Activated B cell treated with CpG ODN at 0.5 μM for 24 hours (primary cell): Measurements from ENCODE around the gene DNAJB4. TPM values are rescaled to one million over a fixed set of nuclear protein-coding genes. Genes with fewer than 3 reads are reported as not detected.
"Not testable (repeated sequence)": the region's sequence is repeated elsewhere in the genome, so short reads cannot be mapped to it uniquely, and the experiment has no call there.

Experiments used
- ATAC-seq: fragments of 200-7000 bp; cut with Tn5 transposase; one replicate; pipeline ENCODE4 v1.10.0; 2021; ENCODE audit warnings: low read depth, mild to moderate bottlenecking, moderate library complexity
- CTCF ChIA-PET: fragments of 350-600 bp; sonication (Branson Sonifier 250); formaldehyde crosslinking; loops from one replicate; lab custom pipeline; 2021; ENCODE audit warnings: antibody characterized with exemption; lab: Charles Lee
- POLR2A ChIA-PET: fragments of 350-600 bp; sonication (Branson Sonifier 250); formaldehyde crosslinking; loops from one replicate; lab custom pipeline; 2021; ENCODE audit warnings: antibody characterized with exemption; lab: Charles Lee
- DNase-seq: peaks from one replicate; pipeline ENCODE4 v3.0.0; 2022
- H3K27ac Mint-ChIP-seq: one replicate; pipeline ENCODE4 v1.8.0; 2020; ENCODE audit warnings: mixed read lengths
- H3K27me3 Mint-ChIP-seq: one replicate; pipeline ENCODE4 v1.8.0; 2021; ENCODE audit warnings: mixed read lengths
- H3K36me3 Mint-ChIP-seq: one replicate; pipeline ENCODE4 v1.8.0; 2021; ENCODE audit warnings: low read depth, mixed read lengths
- H3K4me1 Mint-ChIP-seq: one replicate; pipeline ENCODE4 v1.8.0; 2021; ENCODE audit warnings: mixed read lengths
- H3K4me3 Mint-ChIP-seq: one replicate; pipeline ENCODE4 v1.8.0; 2020; ENCODE audit warnings: mild to moderate bottlenecking, mixed read lengths
- H3K9me3 Mint-ChIP-seq: one replicate; pipeline ENCODE4 v1.8.0; 2020; ENCODE audit warnings: mixed read lengths
- CTCF ChIP-seq: fragments of 200-600 bp; IDR thresholded peaks from one replicate; pipeline ENCODE4 v1.8.0; 2022; ENCODE audit warnings: antibody characterized with exemption, mild to moderate bottlenecking
- intact Hi-C: fragments of 100-400 bp; cut with micrococcal nuclease; formaldehyde crosslinking; loops from one replicate; pipeline ENCODE4 v1.15.1; 2024
- total RNA-seq: library from RNA; stranded (reverse); gene quantifications from 2 replicates; pipeline ENCODE4 v1.2.3, GENCODE V29; 2022

DNAJB4 gene
- total RNA-seq, 1 donor from 2014 or later = 11.9 TPM

DNA sequence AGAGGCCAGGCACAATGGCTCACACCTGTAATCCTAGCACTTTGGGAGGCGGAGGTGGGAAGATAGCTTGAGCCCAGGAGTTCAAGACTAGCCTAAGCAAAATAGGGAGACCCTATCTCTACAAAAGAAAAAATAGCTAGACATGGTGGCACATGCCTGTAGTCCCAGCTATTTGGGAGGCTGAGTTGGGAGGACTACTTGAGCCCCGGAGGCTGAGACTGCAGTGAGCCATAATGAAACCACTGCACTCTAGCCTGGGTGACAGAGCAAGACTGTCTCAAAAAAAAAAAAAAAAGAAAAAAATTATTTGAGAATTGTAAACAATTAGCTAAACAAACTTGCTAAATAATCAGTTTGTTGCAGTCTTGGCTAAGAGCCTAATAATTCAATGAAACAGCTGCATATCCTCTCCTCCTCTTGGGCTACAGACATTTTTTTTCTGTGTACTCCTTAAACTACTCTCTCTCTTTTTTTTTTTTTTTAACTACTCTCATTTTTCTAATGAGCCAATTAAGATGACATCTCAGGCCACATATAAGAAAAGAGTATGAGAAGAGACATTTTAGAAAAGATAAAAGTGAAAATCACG, 10.5 kb upstream of the DNAJB4 start:
- ChIA-PET CTCF (no interaction called here), POLR2A (interaction anchor here (1.4 to 1.6 kb wide), 2 partner anchors 10 to 16 kb away, joined by 7 to 11 read pairs; partner anchors contain the start of genes DNAJB4 and FUBP1)
- intact Hi-C loops = no loop called here
- DNase-seq (no peak), ATAC-seq (no peak)
- no peaks in the 10 kb centered on the region for H3K9me3 Mint-ChIP-seq
- no peak overlapping the region for H3K4me3 Mint-ChIP-seq
- H3K4me1 Mint-ChIP-seq = peaks cover 2% of the 10 kb centered on the region
- no peak for TF ChIP-seq CTCF
- peaks cover 15% of the 10 kb centered on the region for H3K36me3 Mint-ChIP-seq
- no peak overlapping the region for H3K27ac Mint-ChIP-seq
- no peaks in the 10 kb centered on the region for H3K27me3 Mint-ChIP-seq

- Mint-ChIP-seq H3K4me3 (no peak overlapping the region), H3K36me3 (peaks cover 11% of the 10 kb centered on the region), H3K27ac (no peak overlapping the region), H3K27me3 (no peaks in the 10 kb centered on the region), H3K9me3 (no peaks in the 10 kb centered on the region), H3K4me1 (peaks cover 6% of the 10 kb centered on the region)
- DNase-seq (no peak), ATAC-seq (no peak)
- ChIA-PET POLR2A (interaction anchor here (1.2 kb wide), 1 partner anchor 8 kb away, joined by 3 read pairs; the partner anchor contains the start of gene DNAJB4), CTCF (no interaction called here)
- no peak for TF ChIP-seq CTCF
- intact Hi-C loops = no loop called here
These were observed 8.0 kb upstream of the DNAJB4 start for GRCh38 chr1:77996734-77997133.

DNA sequence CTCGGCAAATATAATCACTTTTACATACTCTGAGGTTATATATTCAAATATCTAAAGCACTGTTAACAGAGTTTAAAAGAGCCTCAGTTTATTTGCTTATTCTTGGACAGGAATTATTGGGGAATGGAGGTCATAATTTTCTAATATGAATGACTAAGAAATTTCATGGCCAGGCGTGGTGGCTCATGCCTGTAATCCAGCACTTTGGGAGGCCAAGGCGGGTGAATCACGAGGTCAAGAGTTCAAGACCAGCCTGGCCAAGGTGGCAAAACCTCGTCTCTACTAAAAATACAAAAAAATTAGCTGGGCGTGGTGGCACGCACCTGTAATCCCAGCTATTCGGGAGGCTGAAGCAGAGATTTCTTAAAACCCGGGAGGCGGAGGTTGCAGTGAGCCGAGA, 4.2 kb upstream of the DNAJB4 start:
- CTCF ChIA-PET, H3K4me3 Mint-ChIP-seq, ATAC-seq, DNase-seq, H3K27me3 Mint-ChIP-seq, H3K9me3 Mint-ChIP-seq, H3K27ac Mint-ChIP-seq: not testable (repeated sequence)
- Mint-ChIP-seq H3K4me1 (peaks cover 30% of the 10 kb centered on the region), H3K36me3 (peaks cover 13% of the 10 kb centered on the region)
- intact Hi-C loops = loop anchor here (10.0 kb wide), 2 partner anchors 786 to 1926 kb away; partner anchors contain the start of genes PIGK and ST6GALNAC3
- POLR2A ChIA-PET = interaction anchor here (2.3 to 7.2 kb wide), 2 partner anchors 22 to 318 kb away, joined by 7 to 355 read pairs; partner anchors contain the start of genes FUBP1 and ZZZ3

- no peak for TF ChIP-seq CTCF
- H3K9me3 Mint-ChIP-seq = no peaks in the 10 kb centered on the region
- peaks cover 47% of the 10 kb centered on the region for H3K4me1 Mint-ChIP-seq
- CTCF ChIA-PET = interaction anchor here (1.1 kb wide), 1 partner anchor 111 kb away, joined by 3 read pairs; no protein-coding TSS in a partner anchor
- peaks cover 7% of the 10 kb centered on the region for H3K36me3 Mint-ChIP-seq
- intact Hi-C loops = loop anchor here (10.0 kb wide), 2 partner anchors 788 to 1928 kb away; partner anchors contain the start of genes PIGK and ST6GALNAC3
- H3K27me3 Mint-ChIP-seq = peaks cover 2% of the 10 kb centered on the region
- no peak for ATAC-seq
- H3K4me3 Mint-ChIP-seq = peak overlapping the region; percentile 35
- POLR2A ChIA-PET = interaction anchor here (1.4 to 7.2 kb wide), 8 partner anchors 8 to 321 kb away, joined by 4 to 355 read pairs (median 8); partner anchors contain the start of genes FUBP1, GIPC2 and ZZZ3
- peak overlapping the region; percentile 42 for H3K27ac Mint-ChIP-seq
- no peak for DNase-seq
These were observed 1.5 kb upstream of the DNAJB4 start for GRCh38 chr1:78003070-78003746.

DNA sequence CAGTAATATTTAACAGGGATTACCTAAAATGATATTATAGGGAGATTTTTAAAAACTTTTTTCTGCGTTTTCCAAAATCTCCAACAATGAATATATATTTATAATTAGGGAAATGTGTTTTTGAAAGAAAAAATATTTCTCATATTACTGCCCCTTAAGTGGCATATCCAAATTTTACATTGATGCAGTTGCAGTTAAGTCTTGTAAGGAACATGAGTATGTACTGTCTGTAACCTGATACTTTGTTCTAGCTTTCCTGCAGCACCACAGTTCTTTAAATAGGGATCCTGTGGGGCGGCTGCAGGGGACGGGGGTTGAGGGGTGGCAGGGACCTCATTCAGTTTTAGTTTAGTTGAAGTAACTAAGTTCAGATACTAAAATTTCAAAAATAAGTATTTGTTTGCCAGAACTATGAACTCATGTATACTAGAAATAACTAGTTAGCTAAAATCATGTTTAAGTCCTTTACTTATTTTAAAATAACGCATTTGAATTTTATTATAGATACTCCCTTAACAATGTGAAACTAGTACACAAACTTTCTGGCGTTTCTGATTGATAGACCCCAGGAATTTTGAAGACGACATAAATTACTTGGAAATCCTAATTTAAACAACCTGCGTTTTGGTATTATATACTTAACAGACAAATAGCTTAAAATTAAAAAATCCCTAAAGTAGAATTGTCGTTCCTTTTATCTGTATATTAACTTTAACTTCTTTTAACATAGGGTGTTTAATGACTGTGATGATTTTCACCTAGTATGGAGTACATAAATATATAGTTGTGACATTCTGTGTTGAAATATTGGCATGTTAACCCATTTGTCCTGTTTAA, 639 bp upstream of the DNAJB4 start:
- TF ChIP-seq CTCF = no peak
- ChIA-PET CTCF (interaction anchor here (0.6 to 2.4 kb wide), 3 partner anchors 26 to 126 kb away, joined by 4 to 11 read pairs (median 5); partner anchors contain the start of gene FUBP1), POLR2A (interaction anchor here (0.6 to 7.2 kb wide), 23 partner anchors 7 to 1929 kb away, joined by 3 to 355 read pairs (median 4); partner anchors contain the start of genes FUBP1, GIPC2, MIGA1 and PIGK)
- Mint-ChIP-seq H3K4me3 (peak overlapping the region; percentile 92), H3K36me3 (peaks cover 7% of the 10 kb centered on the region), H3K4me1 (peaks cover 50% of the 10 kb centered on the region), H3K27me3 (peaks cover 2% of the 10 kb centered on the region), H3K9me3 (no peaks in the 10 kb centered on the region), H3K27ac (peak overlapping the region; percentile 99)
- DNase-seq = peak; percentile 25
- intact Hi-C loops = loop anchor here (1.0 to 10.0 kb wide), 7 partner anchors 25 to 1929 kb away; partner anchors contain the start of genes FUBP1, MIGA1, PIGK and ST6GALNAC3
- ATAC-seq = peak; percentile 67
